HG02981 (cell line): Measurements from ENCODE around the gene LYZL2.
"Not testable (repeated sequence)": the region's sequence is repeated elsewhere in the genome, so short reads cannot be mapped to it uniquely, and the experiment has no call there.

ENCODE experiments used
- ATAC-seq: cut with Tn5 transposase; IDR thresholded peaks from one replicate; pipeline ENCODE4 v1.9.1; 2021; ENCODE audit warnings: mild to moderate bottlenecking, moderate library complexity; ENCODE audit not compliant: unreplicated experiment

Gene LYZL2

DNA sequence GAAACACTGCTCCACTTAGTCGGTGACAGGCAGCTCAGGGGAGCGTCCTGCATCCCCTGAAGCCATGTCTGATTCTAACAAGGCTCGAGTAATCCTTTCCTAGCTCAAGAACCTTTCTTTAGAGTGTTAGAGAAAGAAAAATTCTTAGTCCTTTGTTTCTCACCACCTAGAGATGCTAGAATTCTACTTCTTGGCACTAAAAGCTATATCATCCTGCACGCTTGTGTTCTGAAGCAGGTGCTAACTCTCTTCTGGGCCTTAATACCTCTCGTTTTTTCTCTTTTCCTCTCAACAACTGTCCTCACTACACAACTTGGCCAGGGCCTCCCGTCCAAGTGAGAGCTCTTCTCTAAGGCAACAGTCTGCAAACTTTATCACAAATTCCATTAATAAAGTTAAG lies at the start of gene LYZL2:
TSS of gene LYZL2 (minus strand) at position 101 of the 400 bp plus-strand sequence. CDS start 2,838 bp downstream, outside the sequence.
- no peak for ATAC-seq

DNA sequence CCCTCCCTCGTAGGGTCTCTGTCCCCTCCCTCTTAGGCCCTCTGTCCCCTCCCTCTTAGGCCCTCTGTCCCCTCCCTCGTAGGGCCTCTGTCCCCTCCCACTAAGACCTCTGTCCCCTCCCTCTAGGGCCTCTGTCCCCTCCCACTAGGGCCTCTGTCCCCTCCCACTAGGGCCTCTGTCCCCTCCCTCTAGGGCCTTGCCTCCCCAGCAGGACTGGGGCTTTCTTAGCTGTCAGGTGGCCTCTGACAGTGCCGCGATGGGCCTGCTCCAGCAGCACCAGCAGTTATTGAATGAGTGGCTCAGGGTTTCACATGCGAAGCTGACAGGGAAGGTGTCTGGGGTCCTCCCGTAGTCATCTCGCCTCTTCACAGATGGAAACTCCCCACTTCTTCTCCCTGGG lies 48.1 kb upstream of the LYZL2 start:
- ATAC-seq: not testable (repeated sequence)

DNA sequence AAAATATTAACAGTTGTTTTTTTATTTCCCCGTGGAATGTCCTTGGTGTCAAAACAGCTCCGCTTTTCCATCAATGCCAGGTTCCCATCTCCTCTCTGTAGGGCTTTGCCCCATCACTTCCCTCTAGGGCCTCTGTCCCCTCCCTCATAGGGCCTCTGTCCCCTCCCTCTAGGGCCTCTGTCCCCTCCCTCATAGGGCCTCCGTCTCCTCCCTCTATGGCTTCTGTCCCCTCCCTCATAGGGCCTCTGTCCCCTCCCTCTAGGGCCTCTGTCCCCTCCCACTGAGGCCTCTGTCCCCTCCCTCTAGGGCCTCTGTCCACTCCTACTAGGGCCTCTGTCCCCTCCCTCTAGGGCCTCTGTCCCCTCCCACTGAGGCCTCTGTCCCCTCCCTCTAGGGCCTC lies 47.6 kb upstream of the LYZL2 start:
- not testable (repeated sequence) for ATAC-seq

DNA sequence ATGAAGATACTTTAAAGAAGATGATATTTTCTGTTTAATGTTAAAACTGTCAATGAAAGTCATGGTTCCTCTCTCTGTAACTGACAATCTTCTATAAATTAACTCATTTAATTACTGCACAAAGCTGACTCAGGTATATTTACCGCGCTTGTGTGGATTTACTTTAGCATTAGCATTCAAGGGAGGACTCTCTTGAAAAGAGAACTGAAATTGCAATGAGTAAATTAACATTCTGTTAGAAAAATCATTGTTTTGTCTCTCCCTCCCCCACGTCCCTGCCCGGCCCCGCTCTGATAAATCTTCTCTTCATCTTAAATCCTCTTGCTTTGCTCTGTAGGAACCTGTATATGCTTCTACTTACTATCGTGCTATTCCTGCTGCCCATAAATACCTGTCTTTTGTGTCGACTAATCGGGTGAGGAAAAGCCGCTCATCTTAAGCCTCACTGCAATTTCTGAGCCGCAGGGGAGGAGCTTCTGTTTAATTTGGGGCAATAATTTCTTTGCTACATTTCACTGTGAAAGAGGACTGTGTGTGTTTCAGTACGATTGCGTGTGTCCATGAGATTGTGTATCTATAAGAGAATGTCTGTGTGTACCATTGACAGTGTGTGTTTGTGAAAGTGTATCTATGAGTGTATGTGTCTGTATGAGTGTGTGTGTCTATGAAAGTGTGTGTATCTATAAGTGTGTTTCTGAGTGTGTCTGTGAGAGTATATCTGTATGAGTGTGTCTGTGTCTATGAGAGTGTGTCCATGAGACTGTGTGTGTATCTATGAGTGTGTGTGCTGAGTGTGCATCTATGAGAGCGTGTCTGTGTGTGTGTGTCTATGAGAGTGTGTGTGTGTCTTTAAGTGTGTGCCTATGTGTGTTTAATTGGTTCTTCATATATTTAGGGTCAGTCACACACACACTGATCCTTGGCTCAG lies 46.5 kb upstream of the LYZL2 start:
- ATAC-seq: no peak

DNA sequence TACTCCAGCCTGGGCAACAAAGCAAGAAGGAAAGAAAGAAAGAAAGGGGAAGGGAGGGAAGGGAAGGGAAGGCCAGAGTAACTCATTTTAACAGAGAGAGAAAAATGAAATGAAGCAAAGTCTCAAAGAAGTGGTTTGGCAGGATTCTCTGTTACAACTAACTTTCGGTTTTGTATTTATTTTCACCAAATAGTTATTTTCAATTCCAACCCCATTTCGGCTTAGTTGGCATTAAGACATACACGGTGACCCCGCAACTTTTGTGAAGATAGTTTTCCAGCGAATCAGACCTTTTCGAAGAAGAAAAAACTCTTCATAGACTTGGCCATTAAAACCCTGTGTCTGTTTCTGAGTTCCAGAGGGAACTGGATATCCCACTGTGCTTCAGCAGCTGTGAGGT lies 45.2 kb upstream of the LYZL2 start:
- no peak for ATAC-seq

DNA sequence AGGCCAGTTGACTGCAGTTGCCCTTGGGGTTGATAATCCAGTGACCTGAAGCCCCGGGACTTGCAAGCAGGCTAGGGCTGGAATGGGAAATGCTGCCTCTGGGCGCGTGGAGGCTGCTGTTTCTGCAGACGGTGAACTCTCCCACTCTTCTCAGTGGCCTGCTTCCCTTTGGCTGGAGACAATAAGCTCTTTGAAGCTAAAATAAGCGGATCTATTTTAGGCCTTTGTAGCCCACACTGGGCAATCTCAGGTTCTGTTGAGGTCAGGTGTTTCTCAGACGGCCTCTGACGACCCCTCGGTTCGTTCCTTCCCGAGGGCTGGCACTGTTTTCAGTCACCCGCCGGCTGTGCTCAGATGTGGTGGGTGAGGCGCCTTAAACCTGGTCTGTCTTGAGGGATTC lies 43.7 kb upstream of the LYZL2 start:
- ATAC-seq: not testable (repeated sequence)

DNA sequence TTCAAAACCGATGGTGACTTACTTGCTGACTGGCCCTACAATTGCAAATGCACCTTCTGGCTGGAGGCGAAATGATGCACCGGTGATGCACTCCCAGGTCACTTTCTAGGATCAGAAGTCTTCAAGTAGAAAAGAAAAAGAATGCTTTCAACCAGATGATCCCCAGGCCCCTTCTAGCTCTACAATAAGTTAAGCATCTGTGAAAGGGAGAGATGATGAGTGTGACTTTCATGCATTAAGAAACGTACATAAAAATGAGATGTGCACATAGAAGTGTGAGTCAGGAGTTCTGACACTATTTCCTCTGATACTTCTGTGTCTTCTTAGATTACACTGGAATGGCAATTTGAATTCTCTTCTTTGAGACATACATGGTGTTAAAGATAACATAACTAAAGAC lies 42.8 kb upstream of the LYZL2 start:
- ATAC-seq: not testable (repeated sequence)

DNA sequence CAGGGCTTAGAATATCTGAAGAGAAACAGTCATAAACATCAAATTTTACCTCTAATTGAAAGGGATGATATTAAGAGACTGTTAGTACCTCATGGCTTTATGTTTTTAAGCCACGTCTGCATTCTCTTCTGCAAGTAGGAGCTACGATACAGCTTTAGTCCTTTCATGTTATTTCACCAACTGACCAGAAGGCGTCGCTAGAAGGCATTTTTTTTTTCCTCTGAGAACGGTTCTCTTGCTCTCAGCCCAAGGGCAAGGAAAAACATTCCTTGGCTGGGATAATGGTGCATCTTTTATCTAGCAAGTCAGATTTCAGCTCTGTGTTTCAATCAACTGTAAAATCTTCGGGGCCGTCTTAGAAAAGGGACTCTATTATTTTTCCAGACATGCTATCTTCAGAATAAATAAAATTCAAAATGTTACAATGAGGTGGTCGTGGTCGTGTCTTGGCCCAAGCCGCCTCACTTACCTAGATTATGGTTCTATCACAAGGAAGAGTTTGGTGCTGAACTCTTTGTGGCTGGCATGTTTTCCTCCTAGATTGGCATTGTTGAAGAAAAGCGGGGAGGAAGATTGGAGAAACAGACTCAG lies 41.6 kb upstream of the LYZL2 start:
- no peak for ATAC-seq

DNA sequence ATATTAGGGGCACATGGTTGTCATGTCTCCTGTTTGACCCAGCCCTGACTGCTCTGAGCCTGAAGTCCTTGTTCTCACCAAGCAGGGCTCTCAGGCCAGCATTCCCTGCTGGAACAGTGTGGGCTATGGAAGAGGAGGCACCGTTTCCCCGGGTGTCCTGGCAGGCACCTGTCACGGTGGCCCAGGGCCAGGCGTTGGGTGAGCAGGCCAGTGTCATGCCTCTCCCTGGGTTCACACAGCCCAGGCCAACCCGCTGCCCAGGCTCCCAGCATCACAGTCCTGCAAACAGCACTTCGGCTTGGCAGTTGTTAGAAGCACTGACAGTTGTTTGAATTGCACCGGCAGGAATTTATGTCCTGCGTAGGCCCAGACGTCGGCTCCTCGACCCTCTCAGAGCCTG lies 38.4 kb upstream of the LYZL2 start:
- not testable (repeated sequence) for ATAC-seq

DNA sequence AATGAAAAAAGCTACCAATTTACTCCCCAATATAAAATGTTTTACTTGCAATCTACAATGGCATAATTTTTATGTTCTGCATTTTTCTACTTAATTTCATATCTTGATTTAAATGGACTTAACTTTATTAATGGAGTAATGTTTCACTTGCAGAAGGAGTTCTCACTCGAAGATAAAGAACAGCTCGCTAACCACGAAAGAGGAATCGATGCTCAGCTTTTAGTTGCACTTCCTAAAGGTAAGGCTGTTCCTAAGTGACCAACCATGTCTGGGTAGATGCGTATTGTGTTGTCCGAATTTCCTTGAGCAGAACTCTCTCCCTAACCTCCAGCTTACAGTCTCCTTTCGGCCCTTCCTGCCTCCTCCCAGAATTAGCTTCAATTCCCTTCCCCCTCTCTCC lies 33.9 kb upstream of the LYZL2 start:
- ATAC-seq: peak; percentile 88

DNA sequence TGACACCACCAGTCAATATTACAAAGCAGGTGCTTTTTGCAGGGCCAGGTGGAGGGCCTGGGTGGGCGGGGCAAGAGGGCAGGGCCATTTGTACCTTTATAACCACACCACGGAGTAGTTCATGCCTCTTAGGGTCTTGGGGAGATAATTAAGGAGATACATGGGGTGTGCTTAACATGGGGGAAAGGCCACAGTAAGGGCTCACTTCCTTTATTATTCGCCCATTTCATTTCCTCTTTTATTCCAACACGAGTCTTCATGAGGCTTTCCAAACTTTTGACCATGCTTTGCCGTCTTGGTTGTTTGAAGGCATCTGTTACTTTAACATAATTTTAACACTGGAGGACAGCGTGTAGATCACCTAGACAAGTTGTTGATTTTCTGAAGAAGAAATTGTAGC lies 33.3 kb upstream of the LYZL2 start:
- ATAC-seq: no peak

DNA sequence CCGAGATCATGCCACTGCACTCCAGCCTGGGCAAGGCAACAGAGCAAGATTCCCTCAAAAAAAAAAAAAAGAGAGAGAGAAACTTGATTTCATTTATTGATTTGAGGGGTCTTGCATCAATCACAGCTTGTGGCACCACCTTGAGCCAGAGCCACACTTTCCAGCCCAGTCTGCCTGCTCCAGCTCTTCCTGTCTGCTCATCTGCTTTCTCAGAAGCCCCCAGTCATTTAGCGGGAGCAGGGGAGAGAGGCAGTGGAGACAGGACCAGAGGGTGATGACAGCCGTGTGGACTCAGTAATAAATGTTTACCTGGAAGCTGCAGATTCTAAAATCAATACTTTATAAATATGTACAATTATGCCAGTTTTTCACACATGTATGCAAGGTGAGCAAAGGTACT lies 30.8 kb upstream of the LYZL2 start:
- not testable (repeated sequence) for ATAC-seq

DNA sequence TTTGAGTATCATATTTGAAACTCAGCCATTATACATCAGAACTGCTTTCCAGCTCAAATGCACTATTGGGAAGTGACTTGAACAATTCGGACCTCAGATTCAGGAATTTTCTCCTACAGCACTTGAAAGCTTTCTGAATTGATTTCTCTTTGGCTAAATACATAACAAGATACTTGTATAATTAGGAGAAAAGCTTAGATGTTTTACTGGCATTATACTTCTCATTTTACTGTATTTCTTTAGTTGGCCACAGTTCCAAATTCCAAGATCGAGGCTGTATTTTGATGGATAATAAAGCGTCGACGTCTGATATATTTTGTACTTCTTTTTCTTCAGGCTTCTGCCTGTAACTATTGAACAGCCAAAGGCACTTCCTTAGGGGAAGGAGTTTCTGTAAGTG lies 26.7 kb upstream of the LYZL2 start:
- ATAC-seq: no peak

DNA sequence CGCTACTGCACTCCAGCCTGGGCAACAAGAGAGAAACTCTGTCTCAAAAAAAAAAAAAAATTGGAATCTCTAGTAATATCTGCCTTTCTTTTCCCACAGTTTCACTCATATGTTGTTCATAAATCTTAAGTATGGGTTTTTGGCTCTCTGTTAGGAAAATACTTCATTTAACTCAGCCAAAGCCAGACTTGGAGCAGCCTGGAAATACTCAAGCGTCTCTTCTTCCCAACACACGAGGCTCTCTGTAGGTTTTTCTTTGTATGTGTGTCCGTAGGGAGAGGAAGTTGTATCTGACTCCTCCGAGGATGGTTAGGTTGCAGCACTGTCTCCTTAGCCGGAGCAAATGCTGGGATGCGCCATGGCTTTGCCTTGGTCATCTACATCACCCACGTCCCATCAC lies 25.4 kb upstream of the LYZL2 start:
- ATAC-seq: not testable (repeated sequence)

DNA sequence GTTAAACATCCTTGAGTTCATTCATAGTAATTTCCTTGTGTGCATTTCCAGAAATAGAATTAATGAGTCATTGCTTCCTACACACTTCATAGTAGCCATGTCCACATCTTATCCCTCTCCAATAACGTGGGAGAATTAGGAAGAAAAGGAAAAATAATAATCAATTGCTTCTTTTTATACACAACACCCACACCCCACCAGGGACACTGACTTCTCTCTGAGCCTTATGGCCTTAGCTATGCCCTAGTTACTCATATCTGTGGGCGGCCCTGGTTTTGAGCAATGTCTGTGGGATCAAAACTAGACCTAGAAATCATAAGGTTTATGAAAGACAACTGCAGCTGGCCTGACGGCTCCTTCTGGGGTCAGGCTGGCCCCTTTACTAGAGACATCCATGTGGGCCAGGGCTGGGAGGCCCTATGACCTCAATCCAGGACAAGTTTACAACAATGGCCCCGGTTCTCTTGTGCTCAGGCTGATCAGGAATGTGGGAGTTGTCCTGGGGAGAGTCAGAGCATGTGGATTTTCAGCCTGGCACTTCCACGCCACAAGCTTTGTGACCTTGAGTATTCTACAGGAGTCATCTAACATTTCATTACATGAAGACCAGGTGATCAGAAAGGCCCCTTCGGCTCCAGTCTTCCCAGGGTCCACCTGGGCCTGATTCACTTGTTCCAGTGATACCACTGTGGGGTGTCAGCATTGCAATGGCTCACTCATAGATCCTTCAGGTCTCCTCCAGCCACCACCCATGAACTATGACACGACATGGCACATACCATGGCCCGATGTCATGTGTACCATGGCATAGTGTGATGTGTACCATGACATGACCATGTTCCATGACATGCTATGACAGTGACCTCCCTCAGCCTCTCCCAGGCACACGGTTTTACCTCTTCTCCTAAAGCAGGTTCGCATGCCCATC lies 22.2 kb upstream of the LYZL2 start:
- ATAC-seq: not testable (repeated sequence)

DNA sequence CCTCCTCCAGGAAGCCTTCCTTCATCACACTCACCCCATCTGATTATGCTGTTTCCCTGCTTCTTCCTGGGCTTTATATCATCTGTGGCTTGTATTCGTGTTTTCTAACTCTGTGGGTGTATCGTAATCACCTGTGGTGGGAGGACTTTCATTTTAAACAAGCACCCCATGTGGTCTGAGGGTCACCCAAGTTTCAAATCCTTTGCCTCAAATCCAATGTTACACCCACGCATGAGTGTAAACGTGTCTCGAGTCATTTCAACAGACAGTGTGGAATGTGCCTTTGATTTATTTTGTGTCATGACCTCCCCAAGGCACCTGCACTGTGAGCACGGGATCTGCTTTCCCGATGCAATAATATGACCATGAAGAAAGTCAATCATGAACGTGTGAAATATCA lies 17.5 kb upstream of the LYZL2 start:
- no peak for ATAC-seq

DNA sequence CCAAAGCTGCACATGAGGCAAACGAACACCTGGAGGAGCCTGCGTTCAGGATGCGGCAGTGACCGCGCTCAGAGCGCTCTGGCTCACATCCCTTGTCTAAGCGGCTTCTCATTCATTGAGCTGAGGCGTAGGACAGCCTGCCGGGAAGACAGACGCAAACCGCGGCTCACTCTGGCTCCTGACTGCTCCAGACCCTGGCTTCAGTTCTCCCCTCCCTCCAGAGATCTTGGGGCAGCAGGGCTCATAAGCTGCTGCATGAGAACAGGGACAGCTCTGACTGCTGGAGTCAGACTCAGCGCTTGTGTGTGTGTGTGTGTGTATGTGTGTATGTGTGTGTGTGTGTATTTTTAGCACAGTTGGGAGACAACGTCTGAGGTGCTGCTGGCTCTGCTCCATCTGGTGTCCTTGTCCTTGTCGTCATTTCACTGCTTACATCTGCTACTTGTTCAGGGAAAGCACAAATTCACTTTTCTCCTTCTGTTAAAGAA lies 15.8 kb upstream of the LYZL2 start:
- ATAC-seq: no peak

DNA sequence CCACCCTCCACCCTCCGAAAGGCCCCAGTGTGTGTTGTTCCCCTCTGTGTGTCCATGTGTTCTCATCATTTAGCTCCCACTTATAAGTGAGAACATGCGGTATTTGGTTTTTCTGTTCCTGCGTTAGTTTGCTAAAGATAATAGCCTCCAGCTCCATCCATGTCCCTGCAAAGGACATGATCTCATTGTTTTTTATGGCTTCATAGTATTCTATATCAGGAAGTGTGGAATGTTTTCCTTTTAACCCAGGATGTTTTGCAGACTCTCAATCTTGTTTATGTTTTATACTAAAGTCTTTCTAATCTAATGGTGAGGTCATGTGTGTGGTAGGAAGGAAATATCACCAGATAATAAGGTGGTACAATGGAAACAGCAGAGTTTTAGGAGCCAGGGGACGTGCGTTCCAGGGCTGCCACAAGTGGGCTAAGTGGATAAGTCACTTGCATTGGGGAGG lies 14.9 kb upstream of the LYZL2 start:
- ATAC-seq: not testable (repeated sequence)

DNA sequence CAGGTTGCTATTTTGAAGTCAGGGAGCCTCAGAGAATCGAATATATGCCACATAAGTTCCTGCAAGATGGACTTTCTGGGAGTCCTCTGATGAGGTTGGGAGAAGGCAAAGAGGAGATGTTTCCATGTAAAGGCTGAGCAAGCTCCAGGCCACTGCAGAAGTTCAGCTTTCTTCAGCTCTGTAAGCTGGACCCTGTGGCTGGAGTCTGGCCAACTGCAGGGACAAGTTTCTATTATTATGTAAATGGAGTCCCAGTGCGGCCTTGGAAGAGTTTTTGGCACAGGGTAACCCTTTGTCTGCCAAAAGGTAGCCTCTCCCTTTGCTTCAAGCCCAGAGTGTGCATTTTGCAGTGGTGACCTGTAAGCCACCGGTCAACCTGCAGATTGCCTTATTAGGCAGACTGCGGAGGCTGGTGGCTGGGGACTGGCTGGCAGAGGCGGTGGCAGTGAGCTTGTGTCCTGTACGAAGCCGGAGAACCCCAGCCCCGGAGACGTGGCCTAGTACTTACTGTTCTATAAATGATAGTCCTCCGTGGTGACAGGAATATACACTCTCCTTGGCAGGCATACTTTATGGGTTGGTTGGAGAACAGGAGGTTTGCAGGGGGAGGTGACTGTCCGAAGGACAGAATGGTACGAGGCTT lies 14.1 kb upstream of the LYZL2 start:
- ATAC-seq: not testable (repeated sequence)

DNA sequence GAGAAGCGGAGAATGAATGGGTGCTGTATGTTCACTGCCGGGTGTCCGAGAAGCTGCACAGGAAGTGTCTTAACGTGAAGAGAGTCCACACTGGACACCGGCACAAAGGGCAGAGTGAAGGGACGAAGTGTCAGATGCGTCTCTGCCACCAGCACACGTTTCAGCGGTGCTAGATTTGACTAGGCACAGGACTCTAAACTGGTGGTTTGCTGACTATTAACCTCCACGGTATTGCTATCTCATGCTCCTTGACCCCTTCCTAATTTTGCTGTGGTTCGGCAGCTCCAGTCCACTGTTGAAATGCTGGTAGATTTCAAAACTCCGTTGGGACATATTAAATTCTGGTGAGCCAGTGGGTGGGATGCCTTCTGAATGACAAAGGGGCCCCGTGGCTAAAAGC lies 13.3 kb upstream of the LYZL2 start:
- not testable (repeated sequence) for ATAC-seq
